Measurements from ENCODE around the gene BRD7. TPM values are rescaled to one million over a fixed set of nuclear protein-coding genes. Genes with fewer than 3 reads are reported as not detected.

Gene BRD7
- total RNA-seq, 4 donors from 2014 or later = 41.4 to 56.0 (median 46.8) TPM

DNA sequence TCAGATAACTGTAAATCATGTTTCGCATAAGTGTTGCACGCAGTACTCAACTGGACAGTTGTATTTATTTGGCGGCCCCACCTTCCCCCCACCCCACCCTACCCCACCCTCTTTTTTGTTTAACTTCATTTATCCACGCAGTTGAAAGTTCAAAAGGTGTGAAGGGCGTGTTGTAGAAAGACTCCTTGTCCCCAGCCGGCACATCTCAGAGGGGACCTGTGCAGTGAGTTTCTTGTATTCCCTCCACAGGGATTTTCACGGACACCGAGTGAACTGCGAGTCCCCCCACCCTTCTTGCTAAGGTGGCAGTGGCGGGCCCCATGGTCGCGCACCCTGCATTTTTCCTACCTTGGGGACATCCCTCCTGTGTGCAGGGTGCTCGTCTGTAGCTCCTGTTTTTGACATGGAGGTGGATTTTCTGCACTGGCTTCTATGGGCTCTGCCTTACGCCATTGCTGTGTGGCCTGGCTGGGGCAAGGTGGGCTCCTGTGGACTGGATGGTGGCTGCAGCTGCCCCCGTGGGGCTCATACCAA is 66.2 kb downstream of the BRD7 start:
- Histone ChIP-seq H3K27ac (no peak overlapping the region), H3K4me1 (peaks cover 0 to 10% of the 10 kb centered on the region in 2 donors), H3K9me3 (no peaks in the 10 kb centered on the region), H3K36me3 (no peaks in the 10 kb centered on the region), H3K27me3 (no peaks in the 10 kb centered on the region), H3K4me3 (replicated peaks in 1 of 3) (no peak overlapping the region)
- intact Hi-C loops (cut with DNase I) = no loop called here
- no peak for TF ChIP-seq POLR2A (IDR thresholded peaks at IDR 0.05)
- TF ChIP-seq, protein P1, sequence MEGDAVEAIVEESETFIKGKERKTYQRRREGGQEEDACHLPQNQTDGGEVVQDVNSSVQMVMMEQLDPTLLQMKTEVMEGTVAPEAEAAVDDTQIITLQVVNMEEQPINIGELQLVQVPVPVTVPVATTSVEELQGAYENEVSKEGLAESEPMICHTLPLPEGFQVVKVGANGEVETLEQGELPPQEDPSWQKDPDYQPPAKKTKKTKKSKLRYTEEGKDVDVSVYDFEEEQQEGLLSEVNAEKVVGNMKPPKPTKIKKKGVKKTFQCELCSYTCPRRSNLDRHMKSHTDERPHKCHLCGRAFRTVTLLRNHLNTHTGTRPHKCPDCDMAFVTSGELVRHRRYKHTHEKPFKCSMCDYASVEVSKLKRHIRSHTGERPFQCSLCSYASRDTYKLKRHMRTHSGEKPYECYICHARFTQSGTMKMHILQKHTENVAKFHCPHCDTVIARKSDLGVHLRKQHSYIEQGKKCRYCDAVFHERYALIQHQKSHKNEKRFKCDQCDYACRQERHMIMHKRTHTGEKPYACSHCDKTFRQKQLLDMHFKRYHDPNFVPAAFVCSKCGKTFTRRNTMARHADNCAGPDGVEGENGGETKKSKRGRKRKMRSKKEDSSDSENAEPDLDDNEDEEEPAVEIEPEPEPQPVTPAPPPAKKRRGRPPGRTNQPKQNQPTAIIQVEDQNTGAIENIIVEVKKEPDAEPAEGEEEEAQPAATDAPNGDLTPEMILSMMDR (IDR thresholded peaks at IDR 0.05) = no peak
- 94 to 95% methylated on average over 15 of the region's 15 CpGs for WGBS, 2 donors
- DNase-seq = peak in 1 of 2 donors; percentile 2

DNA sequence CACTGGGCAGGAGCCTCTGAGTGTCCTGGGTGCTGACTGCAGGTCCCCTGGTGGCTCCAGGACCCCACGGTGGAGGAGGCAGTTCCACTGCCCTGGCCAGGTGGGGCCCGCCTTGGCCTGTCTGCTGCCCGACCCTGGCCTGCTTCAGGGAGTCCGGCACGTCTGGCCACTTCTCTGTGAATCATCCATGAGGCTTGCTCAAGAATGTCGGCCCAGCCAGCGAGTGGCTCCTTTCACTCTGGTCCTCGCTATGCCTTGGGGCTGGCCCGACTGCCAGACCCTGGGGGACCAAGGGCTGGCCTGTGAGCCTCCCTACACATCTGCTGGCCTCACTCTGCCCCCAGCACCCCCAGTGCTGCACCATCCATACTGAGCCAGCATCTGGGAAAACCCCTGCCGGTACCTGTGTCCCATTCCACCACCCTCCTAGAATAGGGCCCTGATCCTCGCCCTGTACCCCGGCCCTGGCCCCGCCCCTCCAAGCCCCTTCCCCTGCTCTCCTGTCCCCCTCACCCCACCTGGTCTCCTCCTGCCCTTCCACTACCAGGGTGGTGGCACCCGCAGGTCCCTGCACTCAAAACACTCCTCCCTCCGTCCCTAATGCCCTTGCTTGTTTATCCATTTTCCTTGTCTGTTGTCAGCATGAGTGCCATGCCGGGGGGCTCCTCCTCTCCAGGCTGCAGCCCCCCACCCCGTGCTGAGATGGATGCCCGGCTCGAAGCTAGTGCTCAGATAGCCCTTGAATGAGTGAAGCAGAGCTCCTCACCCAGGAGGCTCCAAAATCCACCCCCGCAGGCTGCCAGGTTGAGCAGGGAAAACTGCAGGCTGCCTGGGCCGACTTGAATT is 66.9 kb downstream of the BRD7 start:
- TF ChIP-seq POLR2A (IDR thresholded peaks at IDR 0.05) = no peak
- TF ChIP-seq, protein P1 (IDR thresholded peaks at IDR 0.05) = no peak
- intact Hi-C loops (cut with DNase I) = no loop called here
- 74 to 77% methylated on average over 15 to 21 of the region's 21 CpGs for WGBS, 2 donors
- H3K9me3 ChIP-seq = no peaks in the 10 kb centered on the region
- no peak overlapping the region for H3K27ac ChIP-seq
- H3K4me1 ChIP-seq = peaks cover 0 to 10% of the 10 kb centered on the region in 2 donors
- no peaks in the 10 kb centered on the region for H3K27me3 ChIP-seq
- peak; percentile 58 to 63 for DNase-seq
- no peak overlapping the region for H3K4me3 ChIP-seq (replicated peaks in 1 of 3)
- H3K36me3 ChIP-seq = no peaks in the 10 kb centered on the region

DNA sequence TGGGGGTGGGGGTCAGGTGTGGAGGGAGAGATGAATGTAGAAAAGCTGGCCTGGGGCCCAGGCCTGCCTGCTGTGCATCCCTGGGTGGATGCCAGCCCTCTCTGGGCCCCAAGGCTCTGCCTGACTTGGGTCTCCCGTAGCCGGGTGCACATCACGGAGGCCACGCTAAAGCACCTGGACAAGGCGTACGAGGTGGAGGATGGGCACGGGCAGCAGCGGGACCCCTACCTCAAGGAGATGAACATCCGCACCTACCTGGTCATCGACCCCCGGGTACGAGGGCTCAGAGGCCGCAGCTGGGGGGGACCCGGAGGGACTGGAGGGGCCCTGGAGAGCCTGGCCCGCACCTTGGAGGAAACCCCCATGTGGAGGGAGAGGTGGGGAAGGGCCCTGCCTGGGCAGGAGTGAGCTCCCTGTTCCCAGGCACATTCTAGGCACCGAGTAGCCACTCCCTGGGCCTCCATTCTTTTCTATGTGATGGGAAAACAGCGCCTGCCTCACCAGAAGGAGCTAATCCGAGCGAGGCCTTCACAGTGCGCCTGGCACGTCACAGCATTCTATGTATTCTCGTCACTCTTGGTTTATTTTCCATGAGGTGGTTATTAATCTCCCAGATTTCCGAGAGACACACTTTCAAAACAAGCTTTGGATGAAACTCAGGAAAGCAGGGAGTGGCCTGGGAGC is 67.7 kb downstream of the BRD7 start:
- intact Hi-C loops (cut with DNase I) = no loop called here
- 91 to 95% methylated on average over 22 of the region's 23 CpGs for WGBS, 2 donors
- Histone ChIP-seq H3K27ac (no peak overlapping the region), H3K9me3 (no peaks in the 10 kb centered on the region), H3K4me3 (replicated peaks in 1 of 3) (no peak overlapping the region), H3K36me3 (no peaks in the 10 kb centered on the region), H3K27me3 (no peaks in the 10 kb centered on the region), H3K4me1 (peaks cover 0 to 10% of the 10 kb centered on the region in 2 donors)
- no peak for TF ChIP-seq POLR2A (IDR thresholded peaks at IDR 0.05)
- TF ChIP-seq, protein P1 (IDR thresholded peaks at IDR 0.05) = no peak
- DNase-seq = peak in 1 of 2 donors; percentile 2

DNA sequence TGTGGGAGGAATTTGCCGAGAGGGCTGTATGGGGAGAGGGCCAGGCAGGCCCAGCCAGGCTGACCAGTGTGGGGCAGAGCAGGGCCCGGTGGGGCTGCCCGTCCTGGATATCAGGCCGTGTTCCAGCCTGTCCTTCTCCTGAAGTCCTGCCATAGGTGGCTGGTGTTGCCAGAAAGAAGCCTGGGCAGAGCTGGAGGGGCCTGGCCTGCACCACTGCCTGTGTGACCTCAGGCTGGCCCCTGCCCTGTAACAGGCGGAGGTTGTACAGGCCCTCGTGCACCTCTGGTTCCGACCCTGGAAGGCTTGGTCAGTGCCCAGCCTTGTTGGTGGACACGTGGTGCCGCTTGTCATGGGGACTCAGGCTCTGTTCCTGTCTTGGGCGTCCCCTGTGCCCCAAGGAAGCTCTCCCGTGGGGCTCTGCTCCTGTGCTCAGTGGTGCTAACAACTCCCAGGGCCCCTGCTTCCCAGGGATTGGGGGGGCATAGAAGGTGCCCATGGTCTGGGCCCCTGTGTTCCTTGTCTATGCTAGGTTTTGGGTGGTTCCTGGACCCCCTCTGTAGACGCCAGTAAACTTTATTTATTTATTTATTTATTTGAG is 69.2 kb downstream of the BRD7 start:
- H3K36me3 ChIP-seq = no peaks in the 10 kb centered on the region
- no peak for TF ChIP-seq POLR2A (IDR thresholded peaks at IDR 0.05)
- TF ChIP-seq, protein P1 (IDR thresholded peaks at IDR 0.05) = no peak
- H3K27me3 ChIP-seq = no peaks in the 10 kb centered on the region
- no peak overlapping the region for H3K27ac ChIP-seq
- peak in 1 of 2 donors; percentile 1 for DNase-seq
- WGBS, 2 donors = 89 to 92% methylated on average over 9 of the region's 12 CpGs
- no peak overlapping the region for H3K4me3 ChIP-seq (replicated peaks in 1 of 3)
- no peaks in the 10 kb centered on the region for H3K9me3 ChIP-seq
- H3K4me1 ChIP-seq = peaks cover 0 to 10% of the 10 kb centered on the region in 2 donors
- intact Hi-C loops (cut with DNase I) = no loop called here
